GM18498 (cell line): ENCODE data around the gene BSG.

Source experiments
- ATAC-seq: cut with Tn5 transposase; IDR thresholded peaks from one replicate; pipeline ENCODE4 v1.9.1; 2021; ENCODE audit warnings: mild to moderate bottlenecking, moderate library complexity; ENCODE audit not compliant: unreplicated experiment

BSG gene

DNA sequence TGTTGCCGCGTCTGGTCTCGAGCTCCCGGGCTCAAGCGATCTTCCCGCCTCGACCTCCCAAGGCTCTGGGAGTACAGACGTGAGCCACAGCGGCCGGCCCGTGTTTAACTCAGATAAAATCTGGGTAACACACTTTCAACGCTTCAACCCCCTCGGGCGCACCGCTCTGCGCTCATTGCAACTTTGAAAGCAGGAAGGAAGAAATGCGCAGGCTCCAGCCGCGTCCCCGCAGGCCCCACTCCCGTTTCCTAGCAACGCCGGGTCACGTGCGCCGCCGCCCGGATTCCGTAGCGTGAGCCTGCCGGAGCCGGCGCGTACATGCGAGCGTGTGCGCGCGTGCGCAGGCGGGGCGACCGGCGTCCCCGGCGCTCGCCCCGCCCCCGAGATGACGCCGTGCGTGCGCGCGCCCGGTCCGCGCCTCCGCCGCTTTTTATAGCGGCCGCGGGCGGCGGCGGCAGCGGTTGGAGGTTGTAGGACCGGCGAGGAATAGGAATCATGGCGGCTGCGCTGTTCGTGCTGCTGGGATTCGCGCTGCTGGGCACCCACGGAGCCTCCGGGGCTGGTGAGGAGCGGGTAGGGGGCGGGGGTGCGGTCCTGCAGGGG, at the start of gene BSG:
Gene BSG (plus strand): TSS at position 457 of the 603 bp plus-strand sequence. CDS start 39 bp downstream, at position 496.
- ATAC-seq = peak; percentile 78

DNA sequence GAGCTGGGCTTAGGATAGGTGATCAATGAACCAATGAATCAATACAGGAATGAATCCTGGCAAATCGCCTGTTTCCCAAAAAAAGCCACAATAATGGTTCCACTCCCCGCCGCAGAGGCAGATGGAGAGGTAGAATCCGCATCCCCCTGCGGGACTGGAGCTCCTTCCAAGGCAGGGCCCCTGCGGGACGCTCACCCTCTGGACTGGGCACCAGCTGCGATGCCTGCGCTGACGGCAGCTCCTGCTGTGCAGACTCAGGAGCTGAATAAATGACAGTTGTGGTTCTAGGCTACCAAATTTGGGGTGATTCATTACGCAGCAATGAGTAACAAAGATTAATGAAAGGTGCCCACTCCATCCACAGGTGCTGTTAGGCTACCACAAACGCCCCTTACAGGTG, 49.7 kb upstream of the BSG start:
- no peak for ATAC-seq

DNA sequence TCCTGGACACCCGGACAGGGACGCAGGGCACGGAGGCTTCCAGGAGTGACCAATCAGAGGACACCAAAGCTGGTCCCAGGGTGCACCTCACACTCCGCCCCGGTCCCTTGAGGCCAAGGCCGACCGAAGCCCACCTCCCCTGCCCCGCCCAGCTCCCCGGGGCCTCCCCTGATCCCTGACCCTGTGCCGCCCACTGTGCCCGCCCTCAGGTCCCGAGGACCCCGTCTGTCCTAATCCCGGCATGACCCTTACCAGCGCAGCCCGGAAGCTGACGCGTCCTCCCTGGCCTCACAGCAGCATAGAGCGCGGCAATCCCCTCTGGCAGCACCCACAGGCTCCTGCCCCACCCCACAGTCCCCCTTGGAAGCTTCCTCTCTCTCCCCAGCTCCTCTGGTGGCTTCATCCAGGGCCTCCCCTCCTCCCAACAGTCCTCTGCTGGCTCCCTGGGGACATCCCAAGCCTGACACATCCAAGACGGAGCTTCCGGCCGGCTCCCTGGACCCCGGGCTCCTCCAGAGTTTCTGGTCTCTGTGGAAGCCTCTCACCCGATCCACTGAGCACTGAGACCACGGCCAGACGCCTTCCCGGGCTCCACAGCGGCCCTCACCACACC, 48.2 kb upstream of the BSG start:
- ATAC-seq = no peak

DNA sequence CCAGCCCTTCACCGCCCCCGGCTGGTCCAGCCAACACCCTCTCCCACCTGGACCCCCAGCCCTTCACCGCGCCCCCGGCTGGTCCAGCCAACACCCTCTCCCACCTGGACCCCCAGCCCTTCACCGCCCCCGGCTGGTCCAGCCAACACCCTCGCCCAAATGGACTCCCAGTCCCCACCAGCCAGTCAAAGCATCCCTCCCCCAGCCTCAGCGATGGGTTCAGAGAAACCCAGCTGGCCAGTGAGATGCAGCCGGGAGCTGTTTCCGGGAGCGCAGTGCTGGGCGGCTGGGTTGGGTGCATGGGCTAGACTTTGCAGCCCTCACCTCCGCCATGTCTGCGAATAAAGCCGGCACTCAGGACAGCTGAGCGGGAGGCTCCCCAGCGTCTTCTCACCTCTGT, 47.4 kb upstream of the BSG start:
- ATAC-seq = no peak

DNA sequence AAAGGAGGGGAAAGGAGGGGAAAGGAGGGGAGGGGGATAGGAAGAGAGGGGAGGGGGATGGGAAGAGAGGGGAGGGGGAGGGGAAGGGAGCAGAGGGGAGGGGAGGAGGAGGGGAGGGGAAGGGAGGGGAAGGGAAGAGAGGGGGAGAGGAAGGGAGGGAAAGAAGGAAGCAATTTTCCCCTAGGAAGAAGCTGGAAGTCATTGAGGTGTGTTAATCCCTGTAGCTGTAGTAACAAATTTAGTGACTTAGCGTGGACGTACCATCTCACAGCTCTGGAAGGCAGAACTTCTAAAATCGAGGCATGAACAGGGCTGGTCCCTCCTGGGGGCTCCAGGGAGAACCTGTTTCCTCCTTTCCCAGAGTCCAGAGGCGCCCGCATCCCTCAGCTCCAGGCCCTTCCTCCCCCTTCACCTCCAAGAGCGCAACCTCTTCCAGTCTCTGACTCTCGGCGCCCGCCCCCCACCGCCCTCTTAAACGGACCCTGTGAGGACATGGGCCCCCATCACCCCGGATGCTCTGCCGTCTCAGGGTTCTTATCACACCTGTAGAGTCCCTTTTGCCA, 46.5 kb upstream of the BSG start:
- ATAC-seq = no peak

DNA sequence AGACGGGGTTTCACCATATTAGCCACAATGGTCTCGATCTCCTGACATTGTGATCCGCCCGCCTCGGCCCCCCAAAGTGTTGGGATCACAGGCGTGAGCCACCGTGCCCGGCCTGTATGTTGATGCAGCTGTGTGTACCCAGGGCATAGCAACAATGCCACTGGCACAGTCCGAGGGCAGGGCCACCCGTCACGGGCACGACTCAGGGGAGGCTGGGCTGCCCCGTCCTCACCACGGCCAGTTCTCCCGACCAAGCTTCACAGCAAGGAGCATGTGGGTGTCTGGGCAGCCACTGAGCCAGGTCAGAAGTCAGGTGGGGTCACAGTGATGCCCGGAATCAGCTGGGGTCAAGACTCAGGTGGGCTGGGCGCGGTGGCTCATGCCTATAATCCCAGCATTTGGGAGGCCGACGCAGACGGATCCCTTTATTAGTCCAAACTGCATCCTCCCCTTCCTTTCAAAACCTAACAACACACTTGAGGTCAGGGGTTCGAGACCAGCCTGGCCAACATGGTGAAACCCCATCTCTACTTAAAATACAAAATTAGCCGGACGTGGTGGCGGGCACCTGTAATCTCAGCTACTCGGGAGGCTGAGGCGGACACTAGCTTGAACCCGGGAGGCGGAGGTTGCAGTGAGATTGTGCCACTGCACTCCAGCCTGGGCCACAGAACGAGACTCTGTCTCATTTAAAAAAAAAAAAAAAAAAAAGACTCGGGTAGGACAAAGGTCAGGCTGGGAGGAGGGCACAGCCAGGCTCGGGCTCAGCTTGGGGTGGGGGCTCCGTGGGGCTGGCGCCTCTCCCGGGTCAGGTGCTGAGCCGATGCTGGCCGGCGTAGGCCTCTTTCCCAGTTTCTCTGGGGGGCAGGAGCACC, 42.0 kb upstream of the BSG start:
- no peak for ATAC-seq

DNA sequence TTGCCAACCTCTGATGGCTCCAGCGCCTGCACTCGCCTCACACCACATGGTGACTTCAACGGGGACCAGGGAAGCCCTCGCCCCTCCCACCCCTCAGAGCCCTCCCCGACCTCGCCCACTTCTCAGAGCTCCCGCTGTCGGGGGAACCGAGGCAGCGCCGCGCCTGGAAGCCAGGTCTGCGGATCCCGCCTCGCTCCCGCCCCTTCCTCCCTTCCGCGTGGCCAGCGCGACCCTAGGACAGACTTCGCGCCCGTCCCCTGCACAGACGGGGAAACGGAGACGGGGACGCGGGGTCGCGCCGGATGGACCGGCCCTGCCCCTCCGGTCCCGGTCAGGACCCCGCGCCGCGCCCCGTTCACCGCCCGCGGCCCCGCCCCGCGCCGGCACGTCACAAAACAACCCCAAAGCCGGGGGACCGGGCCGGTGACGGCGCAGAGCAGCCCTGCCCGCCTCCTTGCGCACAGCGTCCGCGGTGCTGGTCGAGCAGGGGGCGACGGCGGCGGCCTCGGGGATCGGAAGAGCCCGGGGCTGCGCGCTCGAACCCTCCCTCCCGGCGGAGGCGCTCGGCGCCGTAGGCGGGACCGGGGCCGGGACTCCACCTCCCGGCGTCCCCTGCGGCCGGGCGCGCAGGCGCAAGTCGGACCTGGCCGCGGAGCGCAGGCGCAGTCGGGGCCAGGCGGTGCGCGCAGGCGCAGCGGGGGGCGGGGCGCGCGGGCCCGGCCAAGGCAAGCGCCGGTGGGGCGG, 41.2 kb upstream of the BSG start:
- peak; percentile 72 for ATAC-seq

DNA sequence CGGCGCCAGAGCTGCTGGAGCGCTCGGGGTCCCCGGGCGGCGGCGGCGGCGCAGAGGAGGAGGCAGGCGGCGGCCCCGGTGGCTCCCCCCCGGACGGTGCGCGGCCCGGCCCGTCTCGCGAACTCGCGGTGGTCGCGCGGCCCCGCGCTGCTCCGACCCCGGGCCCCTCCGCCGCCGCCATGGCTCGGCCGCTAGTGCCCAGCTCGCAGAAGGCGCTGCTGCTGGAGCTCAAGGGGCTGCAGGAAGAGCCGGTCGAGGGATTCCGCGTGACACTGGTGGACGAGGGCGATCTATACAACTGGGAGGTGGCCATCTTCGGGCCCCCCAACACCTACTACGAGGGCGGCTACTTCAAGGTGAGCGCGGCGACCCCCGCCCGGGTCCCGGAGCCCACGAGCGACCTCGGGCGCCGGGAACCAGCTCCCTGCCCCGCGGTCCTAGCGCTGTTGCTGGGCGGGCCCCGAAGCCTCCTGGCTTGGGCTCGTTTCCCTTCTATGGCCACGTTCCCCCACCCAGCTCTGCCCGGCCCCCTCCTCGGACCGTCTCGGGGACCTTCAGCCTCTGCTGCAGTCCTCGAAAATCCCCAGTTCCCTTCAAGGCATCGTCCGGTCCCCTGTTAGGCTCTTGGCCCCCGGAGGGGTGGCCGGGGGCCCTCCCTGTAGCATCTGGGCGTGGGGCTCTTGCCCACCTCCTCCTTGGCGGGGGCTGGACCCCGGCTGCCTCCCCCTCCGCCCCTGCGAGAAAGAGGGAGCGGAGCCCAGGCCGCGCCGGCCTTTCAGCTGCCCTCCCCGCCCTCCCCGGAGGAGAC, 40.4 kb upstream of the BSG start, which contains the start of gene CDC34:
Gene CDC34 (plus strand): TSS at position 8 of the 808 bp plus-strand sequence. CDS start 172 bp downstream, at position 180.
- ATAC-seq = peak; percentile 13

DNA sequence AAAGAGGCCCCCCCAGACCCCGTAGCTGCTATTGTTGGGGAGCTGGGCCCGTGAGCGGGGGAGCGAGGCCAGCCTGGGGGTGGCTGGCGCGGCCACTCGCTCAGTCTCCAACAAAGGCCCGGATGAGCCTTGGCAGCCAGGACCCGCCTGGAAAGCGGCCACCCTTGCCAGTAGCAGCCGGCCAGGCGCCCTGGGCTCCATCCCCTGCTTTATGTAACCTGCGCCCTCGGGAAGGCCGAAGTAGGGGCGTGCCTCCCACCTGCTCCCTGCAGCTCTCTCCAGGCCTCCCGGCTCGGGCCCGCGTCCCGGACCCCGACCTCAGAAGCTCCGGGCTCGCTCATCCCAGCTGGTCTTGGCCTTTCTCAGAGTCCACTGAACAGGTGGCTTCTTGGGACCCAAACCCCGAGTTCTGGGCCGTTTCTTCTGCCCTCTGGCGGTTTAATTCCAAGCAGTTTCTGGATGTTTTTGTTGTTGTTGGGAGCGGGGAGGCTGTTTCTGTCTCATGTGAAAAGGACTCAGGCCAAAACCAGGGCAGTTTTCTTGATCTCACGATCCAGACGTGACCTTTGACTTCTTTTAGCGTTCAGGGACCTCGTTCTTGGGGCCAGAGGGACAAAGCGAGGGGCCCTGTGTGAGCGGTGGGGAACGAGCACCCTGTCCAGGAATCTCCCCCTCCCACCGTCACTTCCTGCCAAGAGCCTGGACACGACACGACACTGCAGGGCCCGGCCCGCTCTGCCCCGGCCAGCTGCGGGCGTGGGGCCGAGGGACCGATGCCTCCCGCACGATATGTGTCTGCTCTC, 39.6 kb upstream of the BSG start:
- ATAC-seq = no peak

DNA sequence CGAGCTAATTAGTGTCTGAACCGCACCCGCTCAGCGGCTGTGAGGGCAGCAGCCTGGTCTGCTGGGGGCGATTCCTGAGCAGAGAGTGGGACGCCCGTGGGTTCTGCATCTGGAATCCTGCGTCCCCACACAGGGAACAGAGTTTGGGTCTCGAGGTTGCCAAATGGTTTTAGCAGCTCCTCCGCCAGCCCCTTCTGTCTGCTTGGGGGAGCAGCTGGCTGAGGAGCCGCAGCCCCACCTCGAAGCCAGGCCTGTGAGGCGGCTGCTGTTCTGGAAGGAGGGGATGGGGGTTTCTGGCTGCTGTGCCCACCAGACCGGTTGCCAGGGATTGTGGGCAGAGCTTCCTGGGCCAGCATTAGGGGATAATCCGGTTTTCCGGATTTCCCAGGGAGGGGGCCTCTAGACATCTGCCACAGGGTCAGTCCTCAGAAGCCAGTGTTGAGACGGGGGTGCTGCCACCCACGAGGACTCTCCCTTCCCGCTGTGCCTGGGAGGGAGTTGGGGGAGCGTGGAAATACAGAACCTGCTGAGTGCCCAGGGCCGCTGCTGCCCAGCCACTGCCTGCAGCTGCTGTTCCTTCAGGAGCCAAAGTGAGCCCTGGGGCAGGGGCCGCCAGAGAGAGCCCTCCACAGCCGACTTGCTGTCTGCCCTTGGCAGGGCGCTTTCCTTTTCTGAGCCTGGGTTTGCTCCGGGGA, 38.9 kb upstream of the BSG start:
- no peak for ATAC-seq

DNA sequence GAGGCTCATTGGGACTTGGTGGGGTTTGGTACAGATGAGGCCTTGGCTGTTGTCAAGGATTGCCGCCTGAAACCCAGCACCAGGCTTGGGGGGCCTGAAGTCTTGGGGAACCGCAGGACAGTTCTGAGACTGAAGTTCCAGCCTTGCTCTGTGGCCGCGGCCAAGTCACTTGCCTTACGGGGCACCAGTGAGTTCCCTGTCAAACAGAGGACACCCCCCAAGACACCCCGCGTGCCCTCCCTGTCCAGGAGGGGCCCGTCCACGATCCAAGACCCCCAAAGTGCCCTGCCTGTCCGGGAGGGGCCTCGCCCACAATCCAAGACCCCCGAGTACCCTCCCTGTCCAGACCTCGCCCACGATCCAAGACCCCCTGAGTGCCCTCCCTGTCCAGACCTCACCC, 38.3 kb upstream of the BSG start:
- no peak for ATAC-seq

DNA sequence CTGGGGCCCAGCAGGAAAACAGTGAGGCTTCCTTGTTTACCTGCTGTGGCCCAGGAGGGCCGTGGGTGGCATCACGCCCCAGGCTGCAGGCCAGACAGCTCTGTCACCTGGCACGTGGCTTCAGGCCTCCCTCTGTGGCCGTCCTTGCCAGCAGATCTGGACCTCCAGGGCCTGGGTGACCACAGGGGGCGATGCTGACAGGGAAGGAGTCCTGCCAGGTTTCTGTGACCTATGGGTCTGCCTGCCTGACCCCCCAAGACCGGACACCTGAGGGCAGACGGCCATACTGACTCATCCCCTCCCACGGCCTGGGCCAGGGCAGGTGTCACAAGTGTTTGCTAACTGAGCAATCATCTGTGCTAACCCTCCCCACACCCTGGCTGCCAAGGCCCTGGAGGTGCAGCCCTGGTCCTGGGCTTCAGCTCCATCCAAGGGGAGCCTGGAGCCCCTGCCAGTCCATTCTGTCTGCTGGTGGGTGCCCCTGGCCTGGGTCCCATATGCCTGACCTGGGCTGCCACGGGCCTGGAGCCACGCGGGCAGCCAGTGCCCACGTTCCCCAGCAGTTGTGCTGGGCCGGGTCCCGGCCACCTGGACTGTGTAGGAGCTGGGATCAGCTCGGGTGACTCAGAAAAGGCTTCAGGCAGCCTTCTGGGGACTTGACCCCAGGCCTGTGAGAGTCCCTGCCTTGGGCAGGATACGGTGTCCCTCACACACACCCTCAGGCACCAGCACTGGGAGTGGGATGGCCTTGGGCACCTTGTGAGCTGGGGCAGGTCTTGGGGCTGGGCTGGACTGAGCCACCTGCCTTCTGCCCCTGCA, 37.2 kb upstream of the BSG start:
- no peak for ATAC-seq

DNA sequence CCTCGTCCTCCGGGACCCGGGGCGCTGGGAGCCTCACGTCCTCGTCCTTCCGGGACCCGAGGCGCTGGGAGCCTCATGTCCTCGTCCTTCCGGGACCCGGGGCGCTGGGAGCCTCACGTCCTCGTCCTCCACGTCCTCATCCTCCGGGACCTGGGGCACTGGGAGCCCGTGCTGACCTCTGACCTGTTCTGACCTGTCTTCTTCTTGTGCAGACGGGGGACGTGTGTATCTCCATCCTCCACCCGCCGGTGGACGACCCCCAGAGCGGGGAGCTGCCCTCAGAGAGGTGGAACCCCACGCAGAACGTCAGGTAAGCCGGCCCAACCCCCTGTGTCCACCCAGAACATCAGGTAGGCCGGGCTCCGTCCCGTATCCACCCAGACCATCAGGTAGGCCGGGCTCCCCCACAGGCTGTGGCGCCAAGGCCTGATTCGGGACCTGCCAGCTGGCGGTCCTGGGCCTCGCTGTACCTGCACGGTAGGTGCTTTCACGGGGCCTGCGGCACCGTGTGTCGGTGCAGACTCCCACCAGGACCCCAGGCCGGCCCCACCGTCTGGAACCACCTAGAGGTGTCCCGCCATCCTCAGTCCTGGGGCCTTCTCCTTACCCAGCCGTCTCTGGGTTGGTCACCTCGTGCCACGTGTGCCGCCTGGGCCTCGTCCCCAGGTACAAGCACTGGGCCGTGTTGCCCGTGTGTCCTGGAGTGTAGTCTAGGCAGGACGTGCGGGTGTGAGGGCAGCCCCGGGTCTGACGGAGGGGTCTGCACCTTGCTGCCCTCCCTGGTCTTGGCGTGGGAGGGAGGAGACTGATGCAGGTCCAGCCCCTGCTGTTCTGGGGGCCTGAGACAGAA, 36.1 kb upstream of the BSG start:
- ATAC-seq = no peak

DNA sequence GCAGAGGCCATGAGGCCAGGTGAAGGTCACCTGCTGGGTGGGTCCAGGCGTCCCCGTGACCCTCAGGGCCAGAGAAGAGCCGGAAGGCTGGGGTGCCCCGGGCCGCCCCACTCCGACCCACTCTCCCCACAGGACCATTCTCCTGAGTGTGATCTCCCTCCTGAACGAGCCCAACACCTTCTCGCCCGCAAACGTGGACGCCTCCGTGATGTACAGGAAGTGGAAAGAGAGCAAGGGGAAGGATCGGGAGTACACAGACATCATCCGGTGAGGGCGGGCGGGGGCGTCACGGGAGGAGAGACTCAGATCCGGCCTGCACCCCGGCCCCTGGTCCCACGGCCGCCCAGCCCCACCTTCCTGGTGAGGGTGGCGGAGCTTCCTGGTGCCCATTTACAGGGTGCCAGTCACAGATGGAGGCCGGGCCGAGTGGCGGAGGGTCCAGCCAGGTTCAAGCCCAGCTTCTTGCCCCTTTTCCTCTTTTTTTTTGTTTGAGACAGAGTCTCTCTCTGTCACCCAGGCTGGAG, 35.5 kb upstream of the BSG start:
- ATAC-seq = no peak

DNA sequence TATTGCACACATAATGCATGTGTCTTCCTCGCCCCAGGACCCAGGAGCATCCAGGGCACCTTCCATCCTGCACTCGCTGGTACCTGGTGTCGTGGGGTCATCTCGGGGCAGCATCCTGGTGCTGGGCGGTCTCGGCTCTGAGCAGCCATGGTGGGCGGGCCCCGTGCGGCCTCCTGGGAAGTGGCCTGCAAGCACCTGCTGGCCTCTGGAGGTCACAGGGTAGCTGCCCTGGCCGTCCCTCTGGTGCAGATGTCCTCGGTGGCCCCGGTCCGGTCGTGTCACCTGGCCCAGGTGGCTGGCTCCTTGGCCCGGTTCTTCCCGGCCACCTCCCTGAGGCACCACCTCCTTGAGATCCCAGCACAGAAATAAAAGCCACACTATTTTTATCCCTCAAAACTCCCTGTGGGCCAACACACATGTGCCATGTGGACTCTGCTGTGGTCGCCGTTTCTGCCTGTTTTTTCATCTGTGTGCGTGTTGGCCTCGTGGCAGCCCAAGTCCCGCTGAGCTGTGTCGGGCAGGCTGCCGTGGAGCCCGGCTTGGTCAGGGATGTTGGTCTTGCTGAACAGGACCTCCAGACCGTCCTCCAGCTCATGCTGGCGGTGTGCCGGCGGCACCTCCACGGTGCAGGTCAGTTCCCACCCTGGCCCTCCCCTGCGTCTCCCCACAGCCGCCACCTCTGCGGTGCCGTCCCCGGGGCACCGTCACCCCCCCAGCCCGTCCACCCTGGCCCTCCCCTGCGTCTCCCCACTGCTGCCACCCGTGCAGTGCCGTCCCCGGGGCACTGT, 33.6 kb upstream of the BSG start:
- no peak for ATAC-seq
